Upper lobe of left lung (tissue), 4 donors: Measurements from ENCODE around the gene LRRC56.

ENCODE experiments used
- CTCF ChIP-seq, 6 experiments: fragments of 450-650 bp in 4 of 6; fragments of 200-600 bp in 2 of 6; sonication (generic) in 2 of 6; IDR thresholded peaks; one replicate each; pipeline ENCODE4 v1.5.1; 2016 to 2019; ENCODE audit warnings: antibody characterized with exemption in 6 of 6
- EP300 ChIP-seq, 4 donors: sonication (generic); formaldehyde crosslinking; IDR thresholded peaks; one replicate each; pipeline ENCODE4 v1.5.1; 2017; ENCODE audit warnings: antibody characterized with exemption in 4 of 4, control low read depth in 2 of 4
- POLR2A ChIP-seq, 4 donors: fragments of 450-650 bp; IDR thresholded peaks; one replicate each; pipeline ENCODE4 v1.5.1; 2016 to 2017; ENCODE audit warnings: antibody characterized with exemption in 4 of 4, mild to moderate bottlenecking in 2 of 4
- POLR2AphosphoS5 ChIP-seq, 2 donors: sonication (generic); formaldehyde crosslinking; IDR thresholded peaks; one replicate each; pipeline ENCODE4 v1.5.1; 2017; ENCODE audit warnings: antibody characterized with exemption in 2 of 2

- no peak for TF ChIP-seq CTCF (IDR thresholded peaks at IDR 0.05)
- no peak for TF ChIP-seq EP300 (IDR thresholded peaks at IDR 0.05)
- no peak for TF ChIP-seq POLR2A (IDR thresholded peaks at IDR 0.05)
- no peak for TF ChIP-seq POLR2AphosphoS5 (IDR thresholded peaks at IDR 0.05)
These were observed 35.9 kb downstream of the LRRC56 start for GRCh38 chr11:573146-573759.
